OCI-LY3 (cell line): Measurements from ENCODE around the gene CALM1.

ENCODE experiments used
- H2AFZ ChIP-seq: fragments of 200-600, 300-600 bp; shearing (Covaris generic); 2 replicates; pipeline ENCODE4 v1.6.0; 2014; ENCODE audit warnings: antibody characterized with exemption, low read depth, low read length
- H3K27ac ChIP-seq: fragments of 200-600, 300-600 bp; sonication (generic); 2 replicates; pipeline ENCODE4 v1.5.1; 2014; ENCODE audit warnings: mild to moderate bottlenecking, low read length, moderate library complexity, mixed read lengths
- H3K27me3 ChIP-seq: fragments of 200-600, 300-600 bp; sonication (generic); 2 replicates; pipeline ENCODE4 v1.6.1; 2014; ENCODE audit warnings: low read depth, low read length, mixed read lengths
- H3K36me3 ChIP-seq: fragments of 200-600, 300-600 bp; sonication (generic); replicated peaks from 2 replicates; pipeline ENCODE3; 2014; ENCODE audit warnings: low read depth, low read length, mixed read lengths
- H3K4me1 ChIP-seq: fragments of 300-600, 200-600 bp; sonication (generic); 2 replicates; pipeline ENCODE4 v1.6.1; 2014; ENCODE audit warnings: low read length, mixed read lengths
- H3K4me2 ChIP-seq: fragments of 200-600, 300-600 bp; sonication (generic); 2 replicates; pipeline ENCODE4 v1.6.1; 2014; ENCODE audit warnings: low read length, mixed read lengths
- H3K4me3 ChIP-seq: fragments of 300-600, 200-600 bp; sonication (generic); 2 replicates; pipeline ENCODE4 v1.5.1; 2014; ENCODE audit warnings: antibody characterized with exemption, mild to moderate bottlenecking, low read length, moderate library complexity
- H3K79me2 ChIP-seq: fragments of 300-600, 200-600 bp; shearing (Covaris generic); 2 replicates; pipeline ENCODE4 v1.6.1; 2014; ENCODE audit warnings: mild to moderate bottlenecking, low read length, mixed read lengths
- H3K9ac ChIP-seq: fragments of 300-600, 200-600 bp; shearing (Covaris generic); 2 replicates; pipeline ENCODE4 v1.6.0; 2014; ENCODE audit warnings: mild to moderate bottlenecking, low read length, moderate library complexity
- H3K9me3 ChIP-seq: fragments of 200-600, 300-600 bp; shearing (Covaris generic); 2 replicates; pipeline ENCODE4 v1.6.1; 2014; ENCODE audit warnings: low read length, mixed read lengths; ENCODE audit not compliant: insufficient read depth
- H4K20me1 ChIP-seq: fragments of 200-600, 300-600 bp; sonication (generic); 2 replicates; pipeline ENCODE4 v1.6.1; 2016; ENCODE audit warnings: low read length, mixed read lengths; ENCODE audit not compliant: insufficient read depth
- CTCF ChIP-seq: fragments of 200-600, 300-600 bp; sonication (generic); IDR thresholded peaks from 2 replicates; pipeline ENCODE4 v1.5.1; 2014; ENCODE audit warnings: antibody characterized with exemption, low read length, low read depth
- EZH2phosphoT487 ChIP-seq: fragments of 200-600 bp; shearing (Covaris generic); IDR thresholded peaks from 2 replicates; pipeline ENCODE4 v1.6.1; 2018; ENCODE audit warnings: antibody characterized with exemption, mixed run types, low read depth

The CALM1 gene

GRCh38 chr14:90397425-90398314 is 841 bp downstream of the CALM1 start:
- TF ChIP-seq CTCF (no peak), EZH2phosphoT487 (no peak)
- peaks cover 43% of the 10 kb centered on the region for H3K79me2 ChIP-seq
- no peaks in the 10 kb centered on the region for H3K9me3 ChIP-seq
- H3K36me3 ChIP-seq: peaks cover 27% of the 10 kb centered on the region
- peak overlapping the region; percentile 92 for H3K4me2 ChIP-seq
- peak overlapping the region; percentile 91 for H3K4me3 ChIP-seq
- H2AFZ ChIP-seq: no peak overlapping the region
- peaks cover 28% of the 10 kb centered on the region for H4K20me1 ChIP-seq
- peaks cover 19% of the 10 kb centered on the region for H3K4me1 ChIP-seq
- 0 out of 2 replicates have a peak, but pooled peaks cover 3% of the 10 kb centered on the region for H3K27me3 ChIP-seq
- H3K9ac ChIP-seq: peak overlapping the region; percentile 83
- peak overlapping the region; percentile 71 for H3K27ac ChIP-seq

DNA sequence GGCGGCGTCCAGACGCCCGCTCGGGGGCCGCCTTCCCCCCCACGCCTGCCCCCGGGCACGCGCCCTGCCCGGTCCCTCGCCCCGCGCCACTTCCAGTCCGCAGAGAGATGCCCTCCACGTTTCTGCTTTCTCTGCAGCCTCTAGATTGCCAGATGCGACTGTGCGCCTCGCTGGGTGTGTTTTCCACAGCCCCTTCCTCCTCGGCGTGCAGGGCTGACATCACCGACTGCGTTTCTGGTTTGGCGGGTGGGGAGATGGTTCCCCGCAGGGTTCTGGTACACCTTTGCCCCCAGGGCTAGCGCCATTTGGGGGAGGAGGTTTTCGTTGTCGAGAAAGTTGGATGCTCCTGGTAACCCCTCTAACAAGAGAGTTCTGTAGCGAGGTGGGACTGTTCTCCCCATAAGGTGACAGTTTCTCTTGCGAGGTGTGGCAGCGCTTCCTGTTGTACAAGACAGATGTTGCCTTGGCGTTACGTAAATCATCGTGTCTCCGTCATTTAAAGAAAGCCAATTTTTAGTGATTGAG is 1.5 kb downstream of the CALM1 start:
- Histone ChIP-seq H2AFZ (peak overlapping the region; percentile 29; the same call in 1 of the 2 replicates), H3K36me3 (peaks cover 34% of the 10 kb centered on the region), H3K4me2 (peak overlapping the region; percentile 92), H3K9ac (peak overlapping the region; percentile 83), H3K9me3 (no peaks in the 10 kb centered on the region), H3K4me1 (peaks cover 19% of the 10 kb centered on the region), H3K27ac (peak overlapping the region; percentile 71), H3K27me3 (0 out of 2 replicates have a peak, but pooled peaks cover 3% of the 10 kb centered on the region), H4K20me1 (peaks cover 28% of the 10 kb centered on the region), H3K4me3 (peak overlapping the region; percentile 91), H3K79me2 (peaks cover 43% of the 10 kb centered on the region)
- no peak for TF ChIP-seq CTCF
- TF ChIP-seq EZH2phosphoT487: no peak

DNA sequence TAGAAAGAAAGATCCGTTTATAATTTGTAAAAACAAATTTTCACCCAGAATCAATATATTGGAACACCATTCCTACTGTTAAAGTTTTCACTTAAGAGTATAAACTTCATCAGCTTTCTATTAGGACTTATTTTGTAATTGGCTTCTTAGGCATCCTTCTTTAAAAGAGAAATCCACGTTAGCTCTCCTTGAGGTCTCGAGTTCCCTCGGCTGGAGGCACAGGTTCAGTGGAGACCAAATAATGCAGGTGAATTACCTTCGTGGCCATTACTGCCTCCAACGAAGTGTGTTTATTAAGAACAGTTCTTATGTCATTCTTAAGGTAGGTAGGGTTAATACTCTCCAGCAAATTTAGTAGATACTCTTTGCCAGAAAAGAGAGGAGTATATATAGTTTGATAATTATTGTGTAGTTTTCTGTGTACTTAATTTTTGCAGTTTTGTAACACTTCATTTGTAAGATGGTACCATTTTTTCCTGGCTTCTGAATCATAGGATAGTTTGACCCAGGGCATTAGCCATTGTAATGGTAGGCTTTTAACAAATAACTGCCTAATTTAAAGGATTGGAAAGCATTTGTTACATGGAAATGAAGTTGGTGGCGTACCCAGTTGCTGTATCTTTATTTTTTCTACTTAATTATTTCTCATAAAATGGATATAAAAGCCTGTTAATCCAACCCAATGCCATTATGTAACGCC is 2.2 kb downstream of the CALM1 start:
- Histone ChIP-seq H2AFZ (no peak overlapping the region), H3K4me3 (peak overlapping the region; percentile 91), H3K4me2 (peak overlapping the region; percentile 92), H3K27me3 (0 out of 2 replicates have a peak, but pooled peaks cover 3% of the 10 kb centered on the region), H3K79me2 (peaks cover 43% of the 10 kb centered on the region), H3K27ac (peak overlapping the region; percentile 71), H3K9ac (peak overlapping the region; percentile 83), H4K20me1 (peaks cover 28% of the 10 kb centered on the region), H3K9me3 (no peaks in the 10 kb centered on the region), H3K4me1 (peaks cover 19% of the 10 kb centered on the region), H3K36me3 (peaks cover 40% of the 10 kb centered on the region)
- TF ChIP-seq CTCF (no peak), EZH2phosphoT487 (no peak)
